ENCODE data around the gene SIGLECL1. TPM values are rescaled to one million over a fixed set of nuclear protein-coding genes. Genes with fewer than 3 reads are reported as not detected.

SIGLECL1 gene
- total and polyA plus RNA-seq, 9 of the 15 experiments (the other 6 are each of a cell fraction or from before 2014, with no cell fraction given), result not detected

DNA sequence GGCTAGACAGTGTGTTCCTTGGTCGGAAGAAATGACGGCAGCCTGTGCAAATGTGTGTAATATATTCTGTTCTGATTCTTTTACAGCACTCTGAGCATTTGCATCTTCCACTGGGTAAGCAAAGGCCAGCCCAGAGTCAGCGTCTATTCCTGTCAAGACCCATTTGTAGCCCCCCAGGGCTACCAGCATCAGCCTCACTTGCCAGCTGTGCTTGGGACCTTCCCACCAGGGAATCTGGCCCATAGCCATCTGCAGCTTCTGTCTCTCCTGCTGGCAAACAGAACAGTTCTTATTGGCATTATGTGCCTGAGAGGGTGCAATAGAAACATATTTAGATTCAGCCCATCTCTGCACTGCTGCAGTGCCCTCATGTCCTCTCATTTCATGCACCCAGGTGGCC is 54.6 kb downstream of the SIGLECL1 start:
- FAIRE-seq (no peak), DNase-seq (ENCODE audit: extremely low read depth in 1 of 4, low spot score in 3 of 4) (no peak), ATAC-seq (no peak)
- Histone ChIP-seq H3K9me3 (replicated peaks; ENCODE audit: control insufficient read depth, insufficient read depth, low read depth, low read length) (peaks cover 2% of the 10 kb centered on the region), H3K4me3 (no peak overlapping the region), H3K79me2 (ENCODE audit: control insufficient read depth, insufficient read depth, low read length) (no peaks in the 10 kb centered on the region), H2AFZ (ENCODE audit: low read depth, low read length) (no peak overlapping the region), H3K9me1 (ENCODE audit: control insufficient read depth, insufficient read depth, low read length) (no peaks in the 10 kb centered on the region), H3K9ac (ENCODE audit: insufficient read depth in 1 of 2, low read depth in 2 of 2, low read length in 2 of 2) (no peak overlapping the region), H3K4me2 (ENCODE audit: insufficient read depth, low read length) (no peak overlapping the region), H3K36me3 (ENCODE audit: control insufficient read depth, insufficient read depth, low read length) (no peaks in the 10 kb centered on the region), H4K20me1 (replicated peaks; ENCODE audit: control insufficient read depth, insufficient read depth, low read length) (no peaks in the 10 kb centered on the region), H3K27me3 (ENCODE audit: control insufficient read depth in 2 of 2, insufficient read depth in 2 of 2, low read length in 2 of 2) (peaks cover 3 to 8% of the 10 kb centered on the region in 2 experiments; a peak in 1 of 5 replicates), H3K27ac (ENCODE audit: extremely low read depth, low read depth, low read length) (no peak overlapping the region), H3K4me1 (replicated peaks in 1 of 2; ENCODE audit: control insufficient read depth in 2 of 2, insufficient read depth in 2 of 2, low read length in 2 of 2) (no peaks in the 10 kb centered on the region)
- WGBS (ENCODE audit: insufficient coverage, low coverage, missing lambda C conversion rate), result 0% methylated on average over 3 of the region's 3 CpGs
- ChIA-PET POLR2A (no interaction called here), CTCF (ENCODE audit: low intra/inter-chr PET ratio) (no interaction called here)
- no TSS peak for BruUV-seq (replicated peaks)
- intact Hi-C loops (cut with micrococcal nuclease), result no loop called here
- TF ChIP-seq ZNF780A (CRISPR knock-in tag; IDR thresholded peaks at IDR 0.05) (no peak), ASH1L (IDR thresholded peaks at IDR 0.05; ENCODE audit: borderline replicate concordance, low read depth, partially characterized antibody) (no peak), DACH1 (IDR thresholded peaks at IDR 0.05; ENCODE audit: partially characterized antibody) (no peak), ETS2 (tag; IDR thresholded peaks at IDR 0.05; ENCODE audit: borderline replicate concordance, poor library complexity, severe bottlenecking) (no peak), KLF16 (IDR thresholded peaks at IDR 0.05) (no peak), KAT7 (CRISPR knock-in tag; IDR thresholded peaks at IDR 0.05; ENCODE audit: borderline replicate concordance) (no peak)
- in situ Hi-C loops (cut with MboI), result no loop called here
